NT2/D1 (cell line): ENCODE measurements around the gene TBL1X.

Experiments
- YY1 ChIP-seq: IDR thresholded peaks from 2 replicates; pipeline ENCODE4 v1.6.1; 2011; ENCODE audit not compliant: insufficient read length, insufficient read depth
- ZNF274 ChIP-seq: IDR thresholded peaks from 2 replicates; pipeline ENCODE4 v1.6.1; 2011; ENCODE audit warnings: mild to moderate bottlenecking, low read depth, low read length

GRCh38 chrX:9587642-9588041 lies 122.8 kb downstream of the TBL1X start:
- TF ChIP-seq ZNF274 (no peak), YY1 (no peak)
